GM18873 (cell line): ENCODE data around the gene HMGB3.
"Not testable (repeated sequence)": the region's sequence is repeated elsewhere in the genome, so short reads cannot be mapped to it uniquely, and the experiment has no call there.

ENCODE experiments used
- ATAC-seq: cut with Tn5 transposase; IDR thresholded peaks from one replicate; pipeline ENCODE4 v1.9.1; 2021; ENCODE audit warnings: mild to moderate bottlenecking, moderate library complexity, moderate number of reproducible peaks; ENCODE audit not compliant: unreplicated experiment, low FRiP score

The HMGB3 gene

DNA sequence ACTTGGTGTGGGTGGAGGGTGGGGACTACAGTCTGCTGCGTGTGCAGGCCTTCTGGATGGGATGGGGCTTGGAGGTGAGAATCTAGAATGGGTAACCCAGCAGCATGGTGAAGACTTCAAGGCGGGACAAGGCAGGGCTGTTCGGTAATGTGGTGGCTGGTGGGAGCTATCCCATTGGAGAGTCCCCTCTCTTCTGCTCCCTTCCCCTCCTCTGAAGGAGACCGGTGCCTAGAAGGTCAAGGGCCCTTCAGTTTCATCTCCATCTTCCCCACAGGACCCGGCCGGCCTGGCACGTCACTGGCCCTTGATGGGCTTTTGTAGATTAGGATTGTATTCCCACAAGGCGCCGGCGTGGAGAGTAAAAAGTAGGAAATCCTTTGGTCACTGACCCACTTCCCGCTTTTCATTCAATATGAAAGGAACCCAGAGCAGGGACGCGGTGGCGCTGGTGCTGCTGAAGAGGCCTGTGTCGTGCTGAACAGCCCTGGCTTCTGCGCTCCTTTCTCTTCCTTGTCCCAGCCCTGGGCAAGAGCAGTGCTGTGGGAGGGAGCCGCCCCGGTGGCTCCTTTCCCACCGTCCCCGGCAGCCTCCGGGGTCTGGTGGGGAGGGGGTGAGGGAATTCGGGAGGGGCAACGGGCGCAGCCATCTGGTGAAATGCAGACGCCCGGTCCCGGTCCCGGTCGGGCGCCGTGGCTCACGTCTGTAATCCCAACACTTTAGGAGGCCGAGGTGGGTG, 7.3 kb upstream of the HMGB3 start:
- ATAC-seq, result no peak

DNA sequence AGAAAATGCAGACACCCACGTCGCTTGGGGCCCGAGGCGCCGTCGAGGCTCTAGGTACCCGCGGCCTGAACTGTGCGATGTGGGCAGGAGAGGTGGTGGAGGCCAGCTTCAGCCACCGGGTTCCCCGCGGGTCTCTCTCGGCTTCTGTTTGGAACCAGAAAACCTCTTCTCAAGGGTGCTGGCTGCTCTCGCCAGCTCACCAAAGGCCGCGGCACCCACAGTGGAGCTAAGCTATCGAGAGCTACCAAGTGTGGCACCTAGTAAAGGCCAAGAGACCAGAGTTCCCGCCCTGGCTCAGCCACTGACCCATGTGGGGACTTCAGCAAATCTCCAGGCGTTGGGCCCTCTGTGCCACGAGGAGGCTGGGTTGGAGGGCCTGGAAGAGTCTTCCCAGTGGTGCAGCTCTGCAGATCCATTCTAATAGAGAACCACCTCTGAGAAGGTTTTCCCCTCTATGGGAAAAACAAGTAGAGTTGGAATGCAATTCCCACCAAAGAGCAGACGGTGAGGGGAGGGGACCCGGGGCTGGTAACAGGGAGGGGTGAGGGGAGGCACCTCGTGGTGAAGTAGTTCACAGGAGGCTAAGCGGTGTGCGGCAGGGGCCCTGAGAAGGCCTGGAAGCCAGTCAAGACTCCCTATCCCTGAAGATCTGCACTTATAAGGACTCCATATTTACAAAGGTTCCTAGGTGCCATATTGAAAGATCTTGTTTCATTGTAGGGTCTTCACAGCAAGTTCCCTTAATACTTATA, 5.5 kb upstream of the HMGB3 start:
- no peak for ATAC-seq

DNA sequence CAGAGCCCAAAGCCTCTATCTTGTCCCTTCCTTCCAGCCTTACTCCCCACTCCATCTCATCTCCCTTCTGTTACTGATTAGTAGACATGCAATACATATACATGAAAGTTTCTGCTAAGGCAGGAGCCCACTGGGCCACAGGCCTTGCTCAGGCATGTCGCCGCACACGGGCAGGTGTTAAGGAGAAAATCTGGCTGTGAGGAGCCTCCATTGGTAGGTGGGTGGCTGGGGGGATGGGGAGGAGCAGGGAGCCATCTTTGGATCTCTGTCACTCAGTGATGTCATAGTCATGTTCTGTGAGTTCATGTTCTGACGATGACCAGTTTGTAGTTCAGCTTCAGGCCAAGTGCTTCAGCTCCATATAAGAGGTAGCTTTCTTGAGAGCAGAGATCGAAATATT, 2.9 kb upstream of the HMGB3 start:
- no peak for ATAC-seq

DNA sequence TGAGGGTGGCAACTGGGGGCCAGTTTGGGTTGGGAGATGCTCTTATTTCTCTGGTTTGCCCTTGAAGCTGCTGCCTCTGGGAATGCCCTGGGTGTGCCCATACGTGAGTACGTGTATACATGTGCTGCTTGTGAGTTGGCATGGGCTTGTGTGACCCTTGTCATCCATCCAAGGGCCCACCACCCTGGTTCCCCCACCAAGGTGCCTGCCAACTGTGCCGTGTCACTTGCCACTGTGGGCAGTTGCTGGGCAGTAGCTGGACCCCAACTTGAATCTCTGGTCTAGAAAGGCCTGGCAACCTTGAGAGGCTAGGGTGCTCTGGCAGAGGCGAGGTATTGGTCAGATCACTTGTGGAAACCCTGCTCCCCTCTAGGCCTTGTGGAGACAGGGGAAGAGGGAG, 2.4 kb upstream of the HMGB3 start:
- ATAC-seq, result no peak

- ATAC-seq, result no peak
Measured at GRCh38 chrX:150982235-150982787, 824 bp upstream of the HMGB3 start.

GRCh38 chrX:150983521-150984168, 510 bp downstream of the HMGB3 start:
- ATAC-seq, result peak; percentile 9

GRCh38 chrX:150984169-150984824, 1.2 kb downstream of the HMGB3 start:
- ATAC-seq, result no peak

GRCh38 chrX:150987687-150988086, 4.6 kb downstream of the HMGB3 start:
- ATAC-seq, result not testable (repeated sequence)

GRCh38 chrX:150989420-150989819, 6.3 kb downstream of the HMGB3 start:
- no peak for ATAC-seq

DNA sequence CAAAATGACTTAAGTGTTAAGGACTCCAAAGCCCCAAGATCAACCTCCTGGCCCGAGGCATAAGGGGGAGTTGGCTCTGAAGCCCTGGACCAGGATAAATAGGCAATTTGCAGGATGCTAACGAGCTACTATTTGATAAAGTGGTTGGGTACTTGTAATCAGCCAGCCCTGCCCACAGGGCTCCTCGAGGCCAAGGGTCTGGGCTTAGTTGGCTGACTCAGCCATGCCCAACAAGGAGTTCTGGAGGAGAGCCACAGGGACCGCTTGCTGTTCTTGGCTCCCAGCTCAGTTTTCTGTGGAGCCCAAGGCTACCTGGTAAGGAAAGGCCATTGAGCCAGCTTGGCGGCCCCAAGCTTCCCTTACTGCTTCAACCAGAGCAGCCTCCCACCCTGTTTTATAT, 7.8 kb downstream of the HMGB3 start:
- no peak for ATAC-seq

GRCh38 chrX:151000861-151001331, 17.8 kb downstream of the HMGB3 start:
- ATAC-seq, result no peak

DNA sequence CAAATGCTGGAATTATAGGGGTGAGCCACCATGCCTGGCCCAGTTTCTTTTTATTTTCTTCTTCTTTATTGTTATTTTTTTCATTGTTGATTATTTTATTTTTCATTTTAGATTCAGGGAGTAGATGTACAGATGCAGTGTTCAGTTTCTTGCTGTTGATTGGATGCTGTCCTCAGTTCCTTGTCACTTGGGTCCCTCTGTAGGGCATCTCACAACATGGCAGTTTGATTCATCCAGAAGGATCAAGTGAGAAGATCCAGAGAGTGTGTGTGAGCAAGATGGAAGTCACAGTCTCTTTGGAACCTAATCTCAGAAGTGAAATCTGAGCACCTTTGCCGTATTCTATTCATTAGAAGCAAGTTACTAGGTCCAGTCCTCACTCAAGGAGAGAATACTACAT, 20.9 kb downstream of the HMGB3 start:
- ATAC-seq, result no peak

DNA sequence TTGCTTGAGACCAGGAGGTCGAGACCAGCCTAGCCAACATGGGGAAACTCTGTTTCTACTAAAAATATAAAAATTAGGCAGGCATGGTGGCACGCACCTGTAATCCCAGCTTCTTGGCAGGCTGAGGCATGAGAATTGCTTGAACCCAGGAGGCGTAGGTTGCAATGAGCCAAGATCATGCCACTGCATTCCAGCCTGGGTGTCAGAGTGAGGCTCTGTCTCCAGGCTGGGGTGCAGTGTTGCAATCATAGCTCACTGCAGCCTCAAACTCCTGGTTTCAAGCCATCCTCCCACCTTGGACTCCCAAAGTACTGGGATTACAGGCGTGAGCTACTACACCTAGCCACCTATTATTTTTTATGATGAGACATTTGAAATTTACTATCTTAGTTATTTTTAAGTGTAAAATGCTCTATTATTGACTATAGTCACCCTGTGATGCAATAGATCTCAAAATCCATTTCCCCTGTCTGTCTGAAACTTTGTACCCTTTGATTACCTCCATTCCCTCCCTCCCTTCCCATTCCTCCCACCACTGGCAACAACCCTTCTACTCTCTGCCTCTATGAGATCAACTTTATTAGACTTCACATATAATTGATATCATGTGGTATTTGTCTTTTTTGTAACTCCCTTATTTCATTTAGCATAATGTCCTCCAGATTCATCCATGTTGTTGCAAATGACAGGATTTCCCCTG, 23.4 kb downstream of the HMGB3 start:
- no peak for ATAC-seq

DNA sequence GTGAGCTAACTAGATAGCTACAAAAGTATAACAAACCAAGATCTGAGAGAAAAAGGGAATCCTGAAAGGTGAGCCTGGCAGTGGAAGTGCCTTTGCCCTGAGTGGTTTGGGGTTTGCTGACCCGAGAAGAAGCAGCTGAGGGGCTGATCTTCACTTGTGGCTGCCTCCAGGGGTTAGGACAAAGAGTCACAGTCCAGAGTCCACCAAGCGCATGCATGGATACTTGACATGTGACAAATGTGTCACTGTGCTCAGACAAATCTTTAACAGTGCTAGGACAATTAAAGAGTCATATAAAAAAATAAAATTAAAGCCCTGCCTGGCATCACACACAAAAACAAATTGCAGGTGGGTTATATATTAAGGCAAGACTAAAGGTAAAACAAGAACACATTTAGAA, 26.4 kb downstream of the HMGB3 start:
- no peak for ATAC-seq

- no peak for ATAC-seq
Measured at GRCh38 chrX:151013164-151013743, 30.1 kb downstream of the HMGB3 start.

DNA sequence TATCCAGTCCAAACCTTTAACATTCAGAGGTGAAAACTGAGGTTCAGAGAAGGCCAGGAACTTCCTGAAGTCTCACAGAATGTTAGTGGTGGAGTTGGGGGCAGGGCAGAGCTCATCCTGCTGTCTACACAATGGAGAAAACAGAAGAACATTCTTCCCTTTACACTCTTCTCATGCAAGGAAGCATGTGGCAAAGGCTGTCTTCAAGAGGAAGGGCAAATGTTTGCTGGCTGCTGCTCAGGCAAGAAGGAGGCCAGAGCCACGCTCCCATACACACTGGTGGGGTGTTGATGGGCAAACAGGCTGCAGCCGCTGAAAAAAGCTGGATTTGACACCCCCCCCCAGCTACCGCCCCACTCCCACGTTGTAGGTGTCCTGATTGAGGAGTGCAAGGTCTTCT, 32.5 kb downstream of the HMGB3 start:
- ATAC-seq, result no peak

- no peak for ATAC-seq
Measured at GRCh38 chrX:151019856-151020255, 36.7 kb downstream of the HMGB3 start.

GRCh38 chrX:151030845-151031244, 47.7 kb downstream of the HMGB3 start:
- ATAC-seq, result no peak

DNA sequence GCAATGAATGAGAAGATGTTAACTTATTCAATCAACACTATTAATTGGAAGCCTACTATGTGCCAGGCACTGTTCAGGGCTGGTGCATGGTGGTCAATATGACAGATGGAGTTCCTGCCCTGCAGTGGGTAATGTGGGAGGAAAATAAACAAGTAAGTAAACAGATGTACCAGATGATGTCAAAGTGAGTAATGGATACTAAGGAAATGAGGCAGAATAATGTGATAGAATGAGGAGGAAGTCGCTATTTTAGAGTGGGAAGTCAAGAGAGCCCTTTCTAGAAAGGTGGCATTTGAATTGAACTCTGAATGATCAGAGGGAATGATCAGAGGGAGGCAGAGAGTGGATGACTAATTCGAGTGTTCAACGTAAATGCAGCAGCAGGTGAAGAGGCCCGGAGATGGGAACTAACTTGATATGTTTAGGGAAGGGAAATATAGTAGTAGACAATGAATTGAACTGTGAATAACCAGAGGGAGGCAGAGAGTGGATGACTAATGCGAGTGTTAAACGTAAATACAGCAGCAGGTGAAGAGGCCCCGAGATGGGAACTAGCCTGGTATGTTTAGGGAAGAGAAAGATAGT, 48.3 kb downstream of the HMGB3 start:
- ATAC-seq, result no peak
